HG02970 (cell line): ENCODE data around the gene GPR180.
"Not testable (repeated sequence)": the region's sequence is repeated elsewhere in the genome, so short reads cannot be mapped to it uniquely, and the experiment has no call there.

ENCODE experiments used
- ATAC-seq: cut with Tn5 transposase; IDR thresholded peaks from one replicate; pipeline ENCODE4 v1.9.1; 2021; ENCODE audit warnings: mild to moderate bottlenecking, moderate library complexity, moderate number of reproducible peaks; ENCODE audit not compliant: unreplicated experiment, low FRiP score

GPR180 gene

DNA sequence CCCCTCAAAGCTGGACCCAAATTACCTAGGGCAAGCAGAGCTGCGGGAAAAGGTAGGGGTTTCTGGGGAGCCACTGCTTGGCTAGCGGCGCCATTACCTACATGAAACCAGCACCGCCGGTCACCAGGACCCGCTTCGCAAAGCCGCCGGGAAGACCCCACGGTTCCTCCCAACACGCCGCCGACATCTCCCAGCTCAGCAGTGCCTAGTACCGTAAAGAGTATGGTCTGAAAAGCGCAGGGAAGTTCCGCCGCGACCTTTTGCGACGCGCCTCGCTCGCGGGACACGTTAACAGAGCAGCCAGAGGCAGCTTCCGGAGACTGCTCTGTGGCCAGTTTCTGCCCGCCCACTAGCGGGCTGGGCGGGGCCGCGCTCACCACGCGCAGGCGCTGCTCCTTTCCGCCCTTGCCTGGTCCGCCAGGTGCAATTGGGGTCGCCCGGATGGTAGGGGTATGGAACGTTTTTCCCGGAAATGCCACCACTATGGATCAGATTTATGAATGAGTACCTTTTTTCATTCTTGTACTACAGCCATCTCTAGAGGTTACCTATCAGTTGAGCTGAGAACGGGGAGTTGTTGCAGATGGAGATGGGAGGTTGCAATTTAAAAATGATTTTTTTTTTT is 5.6 kb upstream of the GPR180 start, which contains the start of gene TGDS:
TGDS (minus strand) TSS at position 203 of the 625 bp plus-strand sequence; CDS start at position 187, 16 bp downstream.
- peak; percentile 99 for ATAC-seq

DNA sequence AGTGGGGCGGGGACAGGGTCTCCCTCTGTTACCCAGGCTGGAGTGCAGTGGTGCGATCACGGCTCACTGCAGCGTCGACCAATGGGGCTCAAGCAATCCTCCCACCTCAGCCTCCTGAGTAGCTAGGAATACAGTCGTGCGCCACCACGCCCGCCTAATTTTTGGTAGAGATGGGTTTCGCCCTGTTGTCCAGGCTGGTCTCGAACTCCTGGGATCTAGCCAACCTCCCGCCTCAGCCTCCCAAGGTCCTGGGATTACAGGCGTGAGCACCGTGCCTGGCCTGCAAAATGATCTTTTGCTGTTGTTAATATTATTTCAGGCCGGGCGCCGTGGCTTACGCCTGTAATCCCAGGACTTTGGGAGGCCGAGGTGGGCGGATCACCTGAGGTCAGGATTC is 5.1 kb upstream of the GPR180 start:
- ATAC-seq: no peak

DNA sequence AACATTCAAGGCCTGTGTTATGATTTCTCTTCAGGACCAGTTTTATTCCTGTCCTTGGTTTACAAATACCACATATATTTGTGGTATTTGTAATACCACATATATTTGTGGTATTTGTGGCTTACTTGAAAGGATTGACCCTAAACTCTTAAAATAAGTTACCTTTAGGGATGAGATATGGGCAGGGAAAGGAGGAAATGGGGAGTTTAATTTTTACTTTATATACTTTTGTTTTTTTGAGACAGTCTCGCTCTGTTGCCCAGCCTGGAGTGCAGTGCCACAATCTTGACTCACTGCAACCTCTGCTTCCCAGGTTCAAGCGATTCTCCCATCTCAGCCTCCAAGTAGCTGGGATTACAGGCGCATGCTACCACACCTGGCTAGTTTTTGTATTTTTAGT is 3.4 kb upstream of the GPR180 start:
- no peak for ATAC-seq

DNA sequence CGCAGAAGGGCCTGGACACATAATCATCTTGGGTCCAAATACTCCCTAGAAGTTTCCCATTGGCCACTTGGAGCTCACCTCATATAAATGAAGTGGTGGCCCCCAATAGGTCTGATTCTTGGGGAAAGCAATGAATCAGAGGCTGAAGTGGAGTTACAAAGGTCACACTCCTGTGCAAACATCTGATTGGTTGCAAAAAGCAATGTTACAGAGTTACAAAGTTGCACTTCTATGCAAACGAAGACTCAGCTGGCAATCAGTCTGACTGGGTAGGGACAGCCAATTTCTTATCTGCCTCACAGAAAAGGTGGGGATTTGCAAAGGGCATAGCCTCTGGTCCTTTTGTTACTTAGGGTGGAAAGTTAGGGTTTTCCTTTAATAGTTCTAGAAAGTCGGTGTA is 1.8 kb upstream of the GPR180 start:
- ATAC-seq: no peak

DNA sequence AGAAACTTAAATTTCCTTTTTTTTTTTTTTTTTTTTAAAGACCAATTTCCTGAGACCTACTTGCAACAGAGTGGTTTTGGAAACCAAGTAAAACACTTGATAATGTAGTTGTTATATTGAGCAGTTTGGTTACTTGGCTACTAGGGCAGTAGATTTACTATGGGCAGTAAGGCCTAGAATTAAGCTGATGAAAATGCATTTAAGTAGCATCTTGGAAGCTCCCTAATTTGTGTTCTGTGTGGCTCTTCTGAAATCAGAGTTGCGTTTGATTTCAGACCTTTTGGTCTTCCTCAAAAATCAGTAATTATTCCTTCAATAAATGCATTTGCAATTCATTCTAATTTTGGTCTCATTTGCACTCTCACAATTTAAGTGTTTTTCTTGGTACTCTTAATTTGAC is 810 bp downstream of the GPR180 start:
- ATAC-seq: no peak

DNA sequence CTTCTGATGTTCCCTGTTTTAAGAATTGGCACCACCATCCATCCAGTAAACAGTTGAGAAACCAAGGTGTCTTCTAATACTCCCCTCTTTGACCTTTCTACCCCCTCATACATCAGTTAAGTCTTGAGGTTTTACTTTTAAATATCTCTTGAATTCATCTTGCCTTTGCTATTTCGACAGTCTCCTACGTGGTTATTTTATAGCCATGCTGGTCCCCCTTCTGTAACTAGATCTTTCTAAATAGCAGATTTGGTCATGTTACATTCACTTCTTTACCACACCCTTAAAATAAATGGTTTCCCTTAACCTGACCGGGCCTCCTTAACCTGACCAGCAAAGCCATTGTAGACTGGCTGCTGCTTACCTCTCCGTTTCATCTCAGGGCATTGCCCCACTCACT is 5.4 kb downstream of the GPR180 start:
- ATAC-seq: no peak

DNA sequence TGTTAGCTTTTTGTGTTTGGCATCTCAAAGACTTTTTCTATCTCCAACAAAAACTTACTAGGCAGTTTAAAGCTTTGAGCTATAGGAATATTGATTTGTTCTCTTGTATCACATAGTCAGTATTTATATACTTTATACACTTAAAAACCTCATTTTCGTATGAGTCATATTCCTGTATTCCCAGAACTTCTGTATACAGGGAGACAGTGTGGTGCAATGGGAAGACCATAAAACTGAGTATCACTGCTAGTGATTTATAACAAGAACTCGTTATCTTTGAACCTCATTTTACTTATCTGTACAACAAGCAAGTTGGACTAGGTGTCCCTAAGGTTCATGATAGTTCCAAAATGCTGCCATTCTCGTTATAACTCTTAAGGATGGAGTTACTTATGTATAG is 6.3 kb downstream of the GPR180 start:
- no peak for ATAC-seq

DNA sequence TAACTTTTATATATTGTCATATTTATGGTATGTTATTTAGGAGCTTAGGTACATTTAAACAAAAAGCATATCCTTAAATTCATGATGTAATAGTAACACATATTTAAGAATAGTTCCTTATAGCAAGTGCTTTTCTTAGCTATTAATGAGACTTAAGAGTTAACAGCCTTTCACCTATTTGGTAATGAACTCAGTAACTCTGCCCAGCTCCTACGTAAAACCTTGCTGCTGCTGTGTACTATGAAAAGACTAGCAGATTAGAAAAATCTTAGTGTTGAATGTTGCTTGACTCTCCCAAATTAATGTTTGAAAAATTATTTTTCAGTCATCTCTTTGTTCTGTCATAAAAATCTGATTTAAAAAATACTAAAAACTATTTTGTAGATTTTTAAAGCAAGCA is 6.9 kb downstream of the GPR180 start:
- ATAC-seq: no peak

DNA sequence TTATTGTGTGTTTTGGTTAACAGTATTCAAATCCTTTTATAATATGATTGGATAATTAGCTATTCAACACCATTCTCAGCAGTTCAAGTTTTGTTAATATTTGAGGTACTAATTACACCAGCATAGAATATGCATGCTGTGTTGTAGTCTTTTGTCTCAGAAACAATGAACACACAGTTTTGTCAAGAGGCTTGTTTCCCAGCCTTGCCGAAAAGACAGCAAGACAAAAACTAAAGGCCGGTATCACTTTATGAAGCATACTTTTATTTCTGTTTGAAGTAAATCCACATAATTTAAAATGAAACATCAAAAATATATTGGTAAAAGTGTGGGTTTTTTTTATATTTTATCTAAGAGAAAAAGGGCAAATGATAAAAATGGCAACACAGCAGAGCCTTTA is 7.5 kb downstream of the GPR180 start:
- no peak for ATAC-seq

DNA sequence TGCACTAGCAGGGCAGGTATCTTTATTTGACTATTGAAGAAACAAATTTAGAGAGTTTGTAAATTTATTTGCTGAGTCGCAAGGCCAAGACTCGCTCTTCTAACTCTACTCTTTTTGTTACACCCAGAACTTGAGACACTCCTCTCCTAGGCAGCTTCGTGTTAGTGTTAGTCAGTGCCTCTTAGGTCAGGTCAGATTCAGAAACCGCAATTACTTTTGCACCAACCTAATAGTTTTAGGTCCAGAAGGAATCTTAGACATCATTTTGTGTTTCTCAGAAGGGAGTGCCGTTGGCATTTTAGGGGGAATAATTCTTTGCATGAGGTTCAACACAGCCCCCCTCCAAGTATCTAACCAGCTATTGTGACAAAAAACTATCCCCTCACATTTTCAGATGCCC is 8.8 kb downstream of the GPR180 start:
- ATAC-seq: no peak

DNA sequence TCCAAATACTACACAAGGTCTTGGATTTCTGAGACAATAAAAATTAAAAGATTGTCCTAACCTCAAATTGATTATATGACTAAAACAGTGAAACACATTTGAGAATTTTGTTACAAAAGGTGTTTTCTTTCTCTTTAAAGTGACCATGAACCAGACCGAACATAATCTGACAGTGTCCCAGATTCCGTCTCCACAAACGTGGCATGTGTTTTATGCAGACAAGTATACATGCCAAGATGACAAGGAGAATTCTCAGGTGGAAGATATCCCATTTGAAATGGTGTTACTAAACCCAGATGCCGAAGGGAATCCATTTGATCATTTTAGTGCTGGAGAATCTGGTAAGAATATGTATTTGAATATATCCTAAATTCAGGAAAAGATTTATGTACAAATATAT is 10.4 kb downstream of the GPR180 start:
- no peak for ATAC-seq

DNA sequence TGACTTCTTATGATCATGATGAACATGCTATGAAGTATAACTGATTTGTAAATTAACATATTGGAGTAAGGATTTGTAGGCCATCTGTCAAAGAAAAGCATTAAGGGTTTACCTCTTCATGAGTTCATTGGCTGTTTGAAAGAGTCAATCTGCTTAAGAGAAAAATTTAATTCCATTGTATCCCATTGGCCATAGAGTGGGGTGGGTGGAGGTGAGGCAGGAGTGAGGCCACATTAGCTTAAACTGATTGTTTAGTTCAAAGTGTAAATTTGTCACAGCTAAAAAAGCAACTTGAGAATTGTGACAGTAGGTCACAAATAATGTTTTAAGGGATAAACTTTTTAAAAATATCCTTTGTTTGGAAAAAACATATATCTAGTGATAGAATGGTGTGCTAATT is 11.4 kb downstream of the GPR180 start:
- ATAC-seq: no peak

DNA sequence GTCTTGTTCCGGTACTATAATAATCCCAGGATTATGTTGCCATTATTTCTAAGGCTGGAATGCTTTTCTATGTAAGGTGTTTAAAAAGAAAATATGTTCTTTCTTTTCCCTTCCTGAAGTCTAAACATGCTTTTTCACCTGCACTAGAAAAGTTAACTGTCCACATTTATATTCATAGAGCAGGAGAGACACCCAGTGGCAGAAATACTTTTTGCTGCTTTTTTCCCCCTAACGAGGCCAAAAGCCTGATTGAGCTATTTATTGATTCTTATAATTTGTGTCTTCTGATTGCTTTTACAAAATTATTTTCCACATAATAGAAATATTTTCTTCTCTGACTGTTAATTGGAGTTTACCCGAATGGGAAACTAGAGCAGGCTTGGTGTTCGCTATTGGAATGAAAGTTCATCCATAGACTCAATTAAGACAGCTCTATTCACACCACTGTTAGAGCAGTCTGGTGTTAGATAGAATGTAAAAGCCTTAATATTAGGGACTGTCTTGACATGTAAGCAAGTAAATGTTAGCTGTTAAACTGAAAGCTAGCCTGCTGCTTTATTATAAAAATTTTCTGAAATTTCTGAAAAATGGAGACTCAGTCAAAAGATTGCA is 15.8 kb downstream of the GPR180 start:
- ATAC-seq: no peak

DNA sequence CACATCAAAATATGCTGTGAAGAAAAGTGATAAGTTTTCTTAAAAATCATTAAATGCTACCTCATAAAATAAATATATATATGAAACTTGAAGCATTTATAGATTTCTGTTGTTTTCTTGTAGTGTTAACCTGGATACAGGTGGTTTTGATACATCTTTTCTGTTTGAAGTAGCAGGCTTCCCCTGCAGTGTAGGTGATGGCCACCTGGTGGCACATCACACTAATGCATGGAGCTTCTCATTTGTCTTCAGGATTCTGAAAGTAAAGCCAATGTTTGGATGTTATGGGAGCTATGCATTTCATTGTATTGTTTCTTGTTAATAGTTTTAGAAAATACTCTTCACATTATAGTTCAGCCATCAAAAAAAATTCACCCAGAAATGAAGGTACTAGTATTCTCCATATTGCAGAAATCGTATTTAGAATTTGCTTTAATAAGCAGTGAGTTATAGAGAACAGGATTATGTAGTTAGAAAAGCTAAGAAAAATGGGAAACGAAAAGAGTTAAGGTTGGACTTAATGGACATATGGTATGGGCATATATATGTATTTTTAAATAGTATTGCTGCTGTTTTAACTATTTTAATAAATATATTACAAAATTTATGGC is 18.7 kb downstream of the GPR180 start:
- peak; percentile 61 for ATAC-seq

DNA sequence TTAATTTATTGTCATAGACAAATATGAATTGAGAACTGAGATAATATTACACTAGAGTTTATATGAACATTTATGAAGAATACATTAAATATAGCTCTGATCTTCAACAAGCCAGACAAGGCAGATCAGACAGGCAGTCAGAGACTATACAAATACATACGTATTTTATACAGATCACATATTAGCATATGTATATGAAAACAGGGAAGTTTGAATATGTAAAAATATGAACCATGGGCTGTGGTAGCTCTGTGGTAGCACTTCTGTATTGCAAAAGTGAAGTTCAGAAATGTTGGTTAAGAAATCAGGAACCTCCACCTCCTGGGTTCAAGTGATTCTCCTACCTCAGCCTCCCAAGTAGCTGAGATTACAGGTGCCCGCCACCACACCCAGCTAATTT is 20.7 kb downstream of the GPR180 start:
- no peak for ATAC-seq

DNA sequence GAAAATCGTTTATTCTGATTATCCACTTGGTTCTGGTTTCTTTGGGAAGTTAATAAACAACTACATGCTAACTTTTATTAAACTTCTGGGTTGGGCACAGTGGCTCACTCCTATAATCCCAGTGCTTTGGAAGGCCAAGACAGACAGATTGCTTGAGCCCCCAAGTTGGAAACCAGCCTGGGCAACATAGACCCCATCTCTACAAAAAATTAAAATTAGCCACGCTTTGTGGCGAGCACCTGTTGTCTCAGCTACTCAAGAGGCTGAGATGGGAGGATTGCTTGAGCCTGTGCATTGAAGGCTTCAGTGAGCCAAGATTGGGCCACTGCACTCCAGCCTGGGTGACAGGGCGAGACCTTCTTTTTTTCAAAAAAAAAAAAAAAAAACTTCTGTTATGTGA is 21.7 kb downstream of the GPR180 start:
- no peak for ATAC-seq

DNA sequence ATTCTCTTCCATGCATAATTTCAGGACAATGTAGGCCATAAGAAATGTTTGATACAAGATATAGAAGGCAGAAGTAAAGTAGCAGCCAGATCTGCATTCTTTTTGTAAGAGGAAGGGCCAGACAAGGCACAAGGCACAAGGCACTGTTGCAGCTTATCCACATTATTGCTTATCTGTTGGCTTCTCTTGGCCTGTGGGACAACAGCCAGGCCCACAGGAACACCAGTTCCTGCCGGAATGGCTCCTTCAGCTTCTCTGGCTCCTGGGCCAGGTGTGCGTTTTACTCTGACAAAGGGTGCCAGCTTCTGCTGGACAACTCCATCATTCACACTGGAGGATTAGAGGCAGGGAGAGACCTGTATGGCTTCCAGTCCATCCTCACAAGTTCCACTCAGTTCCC is 29.2 kb downstream of the GPR180 start:
- no peak for ATAC-seq

DNA sequence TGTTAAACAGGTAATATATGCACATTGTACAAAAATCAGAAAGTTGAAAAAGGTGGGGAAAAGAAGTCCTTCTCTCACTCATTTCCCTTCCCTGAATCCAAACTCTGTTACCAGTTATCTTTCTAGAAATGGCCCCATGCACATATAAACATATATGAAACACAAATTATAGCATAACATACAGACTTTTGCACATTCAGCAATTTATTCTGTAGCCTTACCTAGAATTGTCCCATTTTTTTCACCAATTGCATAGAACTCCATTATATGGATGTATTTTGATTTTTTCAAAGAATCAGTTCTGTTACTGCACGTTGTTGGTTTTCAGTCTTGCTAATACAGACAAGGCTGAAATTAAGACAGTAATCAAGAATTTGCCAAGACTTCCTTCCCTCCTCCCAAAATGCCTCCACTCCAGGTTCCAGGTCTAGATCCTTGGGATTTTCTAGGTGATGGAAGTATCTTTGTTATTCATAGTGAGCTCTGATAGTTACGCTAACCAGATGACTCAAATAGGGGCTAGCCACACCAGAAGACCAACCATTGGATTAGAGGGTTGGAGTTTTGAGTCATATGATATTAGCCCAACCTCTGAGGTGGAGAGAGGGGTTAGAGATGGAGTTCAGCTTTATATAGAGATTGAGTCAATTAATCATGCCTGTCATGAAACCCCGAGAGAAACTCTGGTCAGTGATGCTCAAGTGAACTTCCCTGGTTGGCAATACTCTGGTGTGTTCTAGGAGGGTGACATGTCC is 30.7 kb downstream of the GPR180 start:
- ATAC-seq: no peak

DNA sequence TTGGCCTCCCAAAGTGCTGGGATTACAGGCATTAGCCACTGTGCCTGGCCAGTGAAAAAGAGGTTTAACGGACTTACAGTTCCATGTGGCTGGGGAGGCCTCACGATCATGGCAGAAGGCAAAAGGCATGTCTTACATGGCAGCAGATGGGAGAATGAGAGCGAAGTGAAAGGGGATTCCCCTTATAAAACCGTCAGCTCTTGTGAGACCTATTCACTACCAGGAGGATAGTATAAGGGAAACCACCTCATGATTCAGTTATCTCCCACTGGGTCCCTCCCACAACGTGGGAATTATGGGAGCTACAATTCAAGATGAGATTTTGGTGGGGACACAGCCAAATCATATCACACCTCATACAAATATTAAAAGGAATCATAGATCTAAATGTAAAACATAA is 34.4 kb downstream of the GPR180 start:
- ATAC-seq: not testable (repeated sequence)

DNA sequence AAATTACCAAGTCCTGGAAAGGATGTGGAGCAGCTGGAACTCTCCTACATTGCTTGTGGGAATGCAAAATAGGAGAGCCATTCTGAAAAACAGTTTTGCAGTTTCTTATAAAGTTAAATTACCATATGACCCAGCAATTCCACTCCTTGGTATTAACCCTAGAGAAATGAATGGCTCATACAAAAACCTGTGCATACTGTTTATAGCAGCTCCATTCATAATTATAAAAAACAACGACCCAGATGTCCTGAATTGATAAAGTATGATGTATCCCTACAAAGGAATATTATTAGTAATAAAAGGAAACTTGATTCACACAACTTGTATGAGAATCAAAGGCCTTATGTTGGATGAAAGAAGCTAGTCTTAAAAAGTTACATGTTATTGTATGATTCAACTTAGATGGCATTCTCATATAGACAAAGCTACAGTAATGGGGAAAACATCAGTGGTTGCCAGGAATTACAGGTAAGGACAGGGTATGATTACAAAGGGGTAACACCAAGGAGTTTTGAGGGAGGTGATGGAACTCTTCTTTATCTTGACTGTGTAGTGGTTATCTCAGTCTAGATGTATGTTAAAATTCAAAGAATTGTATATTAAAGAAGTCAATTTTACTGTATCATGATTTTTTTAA is 35.4 kb downstream of the GPR180 start:
- no peak for ATAC-seq

DNA sequence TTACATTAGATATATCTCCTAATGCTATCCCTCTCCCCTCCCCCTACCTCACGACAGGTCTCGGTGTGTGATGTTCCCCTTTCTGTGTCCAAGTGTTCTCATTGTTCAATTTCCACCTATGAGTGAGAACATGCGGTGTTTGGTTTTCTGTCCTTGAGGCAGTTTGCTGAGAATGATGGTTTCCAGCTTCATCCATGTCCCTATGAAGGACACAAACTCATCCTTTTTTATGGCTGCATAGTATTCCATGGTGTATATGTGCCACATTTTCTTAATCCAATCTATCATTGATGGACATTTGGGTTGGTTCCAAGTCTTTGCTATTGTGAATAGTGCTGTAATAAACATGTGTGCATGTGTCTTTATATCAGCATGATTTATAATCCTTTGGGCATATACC is 36.0 kb downstream of the GPR180 start:
- not testable (repeated sequence) for ATAC-seq
